Amygdala (tissue), 56 donors: ENCODE measurements around the gene CSNK2A3.

Source experiments
- DNase-seq, 56 donors: peaks; one replicate each; lab custom pipeline; 2025; lab: John Stamatoyannopoulos, UW

CSNK2A3 gene

DNA sequence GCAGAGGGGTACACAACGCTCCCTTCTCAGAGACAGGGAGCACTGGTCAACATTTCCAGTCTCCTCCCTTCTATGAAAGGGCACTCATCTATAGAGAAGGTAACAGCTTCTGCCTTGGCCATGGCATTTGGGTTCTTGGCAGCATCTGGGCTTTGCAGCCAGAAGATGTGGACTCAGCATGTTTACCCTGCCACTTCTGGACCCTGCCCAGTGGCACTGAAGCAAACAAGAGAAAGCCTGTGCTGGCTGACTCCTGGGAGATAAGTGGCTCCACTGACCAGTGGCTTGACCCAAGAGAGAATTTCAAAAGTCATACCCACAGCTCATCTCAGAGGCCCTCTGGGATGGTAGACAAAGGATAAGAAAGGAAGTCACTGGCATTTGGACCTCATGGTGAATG is 8.0 kb downstream of the CSNK2A3 start:
- no peak for DNase-seq

DNA sequence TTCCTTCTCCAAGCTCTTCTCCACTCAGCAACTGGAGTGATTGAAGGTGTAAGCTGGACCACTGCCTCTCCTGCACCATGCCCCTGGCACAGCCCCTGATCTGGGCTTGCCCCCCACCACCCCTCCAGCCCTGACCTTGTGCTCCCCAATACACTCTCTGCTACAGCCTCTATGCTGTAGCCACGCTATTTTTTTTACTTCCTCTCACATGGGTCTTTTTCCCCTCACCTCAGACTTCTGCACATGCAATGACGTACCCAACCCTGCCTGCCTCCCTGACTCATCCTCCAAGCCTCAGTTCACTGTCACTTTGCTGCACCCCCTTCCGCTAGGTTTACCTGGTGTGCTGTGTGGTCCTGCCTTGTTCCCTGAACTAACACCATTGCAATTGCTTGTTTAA is 9.0 kb downstream of the CSNK2A3 start:
- no peak for DNase-seq

DNA sequence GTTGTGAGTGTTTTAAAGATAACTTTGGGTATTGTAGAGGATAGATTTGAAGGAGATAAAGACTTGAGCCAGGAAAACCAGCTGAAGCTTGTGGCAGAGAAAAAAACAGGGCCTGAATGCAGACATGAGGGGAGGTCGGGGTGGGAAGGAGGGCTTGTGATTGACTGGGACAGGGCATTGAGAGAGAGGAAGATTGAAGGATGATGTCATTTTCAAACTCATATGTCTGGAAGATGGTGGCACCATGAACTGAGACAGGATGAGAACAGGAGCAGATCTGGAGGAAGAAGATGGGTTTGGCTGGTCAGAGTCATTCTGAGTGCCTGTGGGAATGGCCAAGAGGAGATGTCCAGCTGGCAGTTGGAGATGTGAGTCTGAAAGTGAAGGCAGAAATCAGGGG is 14.7 kb downstream of the CSNK2A3 start:
- no peak for DNase-seq

DNA sequence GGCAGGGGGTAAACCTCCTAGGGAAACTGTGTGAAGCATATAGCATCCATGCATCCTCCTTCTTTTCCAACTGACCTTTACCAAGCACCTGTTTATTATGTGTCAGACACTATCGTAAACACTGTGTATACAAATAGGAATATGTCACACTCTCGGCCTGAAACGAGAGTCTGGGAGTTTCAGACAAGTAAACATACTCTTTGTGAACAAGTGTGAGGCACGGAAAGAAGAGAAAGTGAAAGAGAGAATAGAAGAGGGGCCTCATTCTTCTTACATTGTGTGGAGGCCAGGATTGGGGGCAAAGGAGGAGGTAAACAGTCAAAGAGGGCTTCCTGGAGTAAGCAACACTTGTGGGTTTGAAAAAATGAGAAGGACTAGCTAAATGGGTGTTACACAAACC is 16.4 kb downstream of the CSNK2A3 start:
- DNase-seq: no peak

DNA sequence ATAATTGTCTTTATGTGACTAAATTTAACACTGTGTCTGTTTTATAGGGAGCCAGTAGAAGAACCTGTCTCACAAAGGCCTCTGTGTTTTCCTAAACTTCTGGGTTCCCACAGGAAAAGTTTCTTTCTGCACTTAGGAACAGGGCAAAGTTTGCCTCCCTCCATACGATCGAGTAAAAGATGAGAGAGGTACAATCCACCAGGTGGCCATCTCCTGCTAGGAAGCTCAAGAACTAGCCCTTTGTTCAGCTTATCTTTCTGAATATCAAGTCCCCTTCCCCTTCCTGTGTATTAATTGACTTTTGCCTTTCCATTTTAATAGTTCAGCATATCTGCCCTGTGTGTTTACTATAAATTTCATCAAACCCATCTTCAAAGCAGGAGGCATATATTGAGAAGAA is 18.0 kb downstream of the CSNK2A3 start:
- DNase-seq: no peak

DNA sequence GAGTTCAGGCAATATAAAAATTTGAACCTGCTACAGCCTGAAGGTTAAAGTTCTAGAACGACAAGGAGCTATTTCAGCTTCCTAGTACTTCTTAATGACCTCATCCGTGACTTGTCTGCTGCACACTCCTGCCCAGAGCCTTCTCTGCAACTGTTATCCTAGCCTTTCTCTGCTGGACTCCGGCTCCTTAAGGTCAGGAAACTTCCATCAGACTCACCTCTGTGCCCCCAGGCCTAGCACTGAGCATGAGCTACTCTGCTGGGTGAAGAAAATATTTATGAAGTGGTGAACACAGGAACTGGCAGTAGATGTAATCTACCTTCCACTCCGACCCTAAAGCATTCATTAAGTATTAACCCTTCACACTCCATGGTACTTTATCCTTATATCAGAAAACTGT is 18.4 kb downstream of the CSNK2A3 start:
- no peak for DNase-seq

DNA sequence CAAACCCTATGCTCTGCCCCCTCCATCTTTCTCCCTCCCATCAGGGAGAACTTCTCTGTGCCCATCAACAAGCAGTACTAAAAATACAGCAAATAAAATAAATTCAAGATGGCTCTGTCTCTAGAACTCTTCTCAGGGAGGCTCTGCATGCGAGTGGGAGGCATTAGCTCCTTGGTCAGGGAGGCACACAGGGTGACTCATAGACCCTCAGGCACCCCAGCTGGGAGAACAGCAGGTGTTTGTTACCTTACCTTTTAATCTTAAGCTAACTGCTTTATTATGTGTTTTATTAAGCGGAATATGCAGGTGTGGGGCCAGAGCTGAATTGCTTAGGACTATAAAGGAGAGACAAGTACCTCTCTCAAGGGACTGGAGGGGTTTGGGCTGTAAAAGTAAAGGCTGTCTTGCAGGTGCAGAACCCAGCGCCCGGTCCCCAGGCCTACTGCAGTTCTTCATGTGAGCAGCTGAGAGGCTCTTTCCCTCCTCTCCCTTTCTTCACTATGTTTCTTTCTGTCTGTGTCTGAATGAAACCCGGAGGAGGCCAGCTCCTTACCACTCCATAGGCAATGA is 20.8 kb downstream of the CSNK2A3 start:
- no peak for DNase-seq

DNA sequence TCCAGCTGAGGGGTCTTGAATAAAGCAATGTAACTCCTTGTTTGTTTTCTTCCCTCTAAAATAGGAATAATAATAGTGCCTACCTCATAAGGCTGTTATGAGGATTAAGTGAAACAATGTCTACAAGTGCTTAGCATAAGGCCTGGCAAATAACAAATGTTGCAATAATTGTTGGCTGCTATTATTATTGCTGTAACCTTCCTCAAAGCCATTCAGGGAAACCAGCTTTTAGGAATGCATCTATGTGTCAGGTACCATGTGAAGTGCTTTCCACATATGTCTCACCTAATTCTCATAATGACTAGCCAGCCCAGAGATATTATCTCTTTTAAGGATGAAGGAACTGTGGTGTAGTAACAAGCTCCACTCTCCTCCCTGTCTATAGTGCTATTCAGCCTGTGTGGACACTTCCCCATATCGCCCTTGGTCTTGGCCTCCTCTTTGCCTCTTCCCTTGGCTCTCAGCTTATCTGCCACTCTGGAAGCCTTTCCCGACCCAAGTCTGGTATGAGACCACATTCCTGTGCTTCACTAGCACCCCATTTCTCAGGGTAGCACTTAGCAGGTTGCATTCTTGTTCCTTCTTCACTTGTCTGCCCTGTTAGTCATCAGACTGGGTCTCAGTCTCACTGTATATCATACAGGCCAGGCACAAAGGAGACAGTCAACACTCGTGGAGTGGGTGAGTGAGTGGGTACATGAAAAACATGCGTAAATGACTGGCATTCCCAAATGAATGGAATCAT is 23.8 kb downstream of the CSNK2A3 start:
- DNase-seq: no peak

DNA sequence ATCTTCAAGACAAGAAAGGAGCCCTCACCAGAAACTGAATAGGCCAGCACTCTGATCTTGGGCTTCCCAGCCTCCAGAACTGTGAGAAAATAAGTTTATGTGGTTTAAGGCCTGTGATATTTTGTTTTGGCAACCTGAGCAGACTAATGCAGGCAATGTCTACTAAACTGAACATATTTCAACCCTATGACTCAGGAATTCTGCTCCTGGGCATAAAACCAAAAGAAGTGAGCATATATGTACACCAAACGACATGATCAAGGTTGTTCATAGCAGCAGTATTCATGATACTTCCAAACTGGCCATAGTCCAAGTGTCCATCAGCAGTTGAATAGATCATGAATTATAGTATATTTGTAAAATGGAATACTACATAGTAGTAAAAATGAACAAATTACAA is 29.0 kb downstream of the CSNK2A3 start:
- no peak for DNase-seq

DNA sequence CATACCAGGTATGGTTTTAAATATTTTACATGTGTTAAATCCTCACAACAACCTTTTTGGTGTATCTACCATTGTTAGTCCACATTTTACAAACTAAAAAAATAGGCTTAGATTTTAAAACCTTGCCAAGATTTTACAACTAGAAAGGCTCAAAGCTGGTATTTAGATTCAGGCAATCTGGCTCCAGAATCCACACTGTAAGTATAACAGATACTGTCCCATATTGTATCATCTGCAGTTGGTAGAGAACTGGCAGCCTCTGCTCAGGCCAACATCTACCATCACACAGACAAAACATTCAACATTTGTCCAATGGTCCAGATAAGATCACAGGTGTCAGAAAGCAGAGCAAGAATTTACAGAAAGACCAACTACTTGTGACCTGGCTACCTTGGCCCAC is 30.9 kb downstream of the CSNK2A3 start:
- no peak for DNase-seq

DNA sequence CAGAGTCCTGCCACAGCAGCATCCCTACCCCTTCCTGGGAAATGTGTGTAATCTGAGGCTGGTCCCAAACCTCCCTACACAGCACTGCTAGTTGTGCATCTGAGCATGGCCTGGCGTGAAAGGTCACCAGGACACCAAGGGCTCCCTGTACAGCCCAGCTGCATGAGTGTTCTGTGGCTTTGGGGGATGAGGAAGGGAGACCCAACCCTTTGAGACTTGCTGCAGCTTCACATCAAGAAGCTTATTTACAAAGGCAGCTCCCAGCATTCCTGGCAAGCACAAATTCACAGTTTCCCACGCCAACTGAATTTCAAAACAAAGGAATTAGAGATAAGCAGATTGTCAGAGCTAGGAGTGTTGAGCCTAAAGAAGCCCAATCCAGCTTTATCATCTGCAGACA is 32.2 kb downstream of the CSNK2A3 start:
- peak in 4 of 56 donors; percentile 8 to 36 (median 14) for DNase-seq

DNA sequence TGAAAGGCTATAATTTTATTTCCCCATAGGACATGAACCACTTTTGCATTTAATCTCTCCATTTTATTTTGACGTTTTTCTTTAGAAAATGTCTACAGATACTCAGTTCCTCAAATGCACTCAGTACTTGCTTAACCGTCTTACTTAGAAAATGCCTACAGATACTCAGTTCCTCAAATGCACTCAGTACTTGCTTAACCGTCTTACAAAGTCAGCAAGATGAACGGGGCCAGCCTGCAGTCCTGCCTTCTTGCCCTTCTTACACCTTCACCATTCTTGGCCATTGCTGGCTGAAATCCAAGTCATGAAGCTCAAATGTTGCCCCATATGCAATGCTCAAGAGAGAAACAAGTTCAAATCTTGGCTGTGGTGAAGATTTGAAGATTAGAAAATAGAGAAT is 34.1 kb downstream of the CSNK2A3 start:
- no peak for DNase-seq

DNA sequence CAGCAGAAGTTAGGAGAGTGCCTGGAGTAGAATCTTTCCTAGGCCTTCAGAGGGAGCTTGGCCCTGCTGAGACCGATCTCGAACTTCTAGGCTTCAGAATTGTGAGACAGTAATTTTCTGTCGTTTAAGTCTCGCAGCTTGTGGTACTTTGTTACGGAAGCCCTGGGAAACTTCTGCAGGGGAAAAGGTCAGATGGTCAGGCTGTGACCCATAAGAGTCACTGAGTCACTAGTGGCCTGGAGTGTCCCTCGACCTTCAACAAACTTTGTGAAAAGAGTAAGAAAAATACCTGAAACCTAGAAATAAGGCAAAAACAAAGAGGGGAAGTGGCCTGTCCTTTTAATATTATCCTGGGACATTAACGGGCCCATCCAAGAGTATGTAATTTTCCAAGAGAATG is 34.6 kb downstream of the CSNK2A3 start:
- no peak for DNase-seq

DNA sequence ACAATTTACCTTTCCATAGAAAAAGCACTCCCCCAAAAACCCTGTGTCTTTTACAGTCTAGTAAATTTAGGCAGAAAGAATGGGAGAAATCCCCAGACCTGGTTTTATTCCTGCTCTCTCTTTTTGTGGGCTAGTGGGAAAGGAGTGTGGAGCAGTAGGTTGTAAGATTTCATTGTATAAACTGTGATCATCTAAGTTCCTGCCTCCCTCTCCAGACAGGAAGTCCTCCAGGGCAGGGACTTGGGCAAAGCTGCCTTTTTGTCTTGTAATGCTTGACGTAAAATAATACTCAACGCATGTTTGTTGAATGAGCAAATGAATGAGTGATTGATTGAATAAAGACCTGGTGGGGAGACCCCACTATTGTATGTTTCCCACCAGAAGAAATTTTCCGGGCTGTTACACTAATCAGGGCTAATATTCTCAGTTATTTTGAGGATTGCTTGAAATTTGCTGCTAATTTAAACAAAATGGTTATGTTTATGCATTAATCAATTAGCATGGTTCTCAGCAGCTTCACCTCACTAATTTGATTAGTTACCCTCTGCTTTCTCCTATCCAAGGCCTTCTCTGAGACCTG is 36.3 kb downstream of the CSNK2A3 start:
- no peak for DNase-seq

DNA sequence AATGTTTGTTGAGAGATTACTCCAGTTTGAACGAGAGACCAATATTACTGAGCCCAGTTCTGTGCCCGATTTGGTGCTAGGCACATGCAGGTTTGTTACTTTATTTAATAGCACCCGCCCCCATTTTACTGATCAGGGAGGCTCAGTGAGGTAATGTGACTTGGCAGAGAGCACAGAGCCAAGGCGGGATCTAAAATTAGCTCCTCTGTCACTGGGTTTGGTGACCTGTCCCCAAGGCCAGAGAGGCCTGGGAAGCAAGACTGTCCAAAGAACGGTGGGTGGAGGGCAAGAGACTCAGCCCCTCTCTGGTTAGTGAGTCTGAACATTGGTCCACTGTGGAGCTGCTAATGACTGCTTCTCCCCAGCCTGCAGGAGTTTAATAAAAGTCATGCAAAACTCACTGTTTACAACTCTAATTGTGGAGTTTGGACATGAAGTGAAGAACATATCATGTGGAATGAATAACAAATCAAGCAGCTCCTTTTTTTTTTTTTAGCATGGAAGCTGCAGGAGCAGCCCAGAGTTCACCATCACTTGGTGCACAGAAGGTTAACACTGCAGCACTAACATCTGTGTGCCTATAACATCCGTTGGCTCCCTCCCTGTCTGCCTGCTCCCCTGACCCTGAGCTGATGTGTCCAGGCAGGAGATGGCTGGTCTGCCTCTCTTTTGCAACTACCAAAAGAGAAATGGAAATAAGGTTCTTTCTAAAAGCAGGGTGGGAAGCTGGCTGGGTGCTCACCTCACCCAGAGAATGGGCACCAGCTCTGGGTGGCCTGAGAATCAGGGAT is 39.0 kb downstream of the CSNK2A3 start:
- DNase-seq: peak in 1 of 56 donors; percentile 21

DNA sequence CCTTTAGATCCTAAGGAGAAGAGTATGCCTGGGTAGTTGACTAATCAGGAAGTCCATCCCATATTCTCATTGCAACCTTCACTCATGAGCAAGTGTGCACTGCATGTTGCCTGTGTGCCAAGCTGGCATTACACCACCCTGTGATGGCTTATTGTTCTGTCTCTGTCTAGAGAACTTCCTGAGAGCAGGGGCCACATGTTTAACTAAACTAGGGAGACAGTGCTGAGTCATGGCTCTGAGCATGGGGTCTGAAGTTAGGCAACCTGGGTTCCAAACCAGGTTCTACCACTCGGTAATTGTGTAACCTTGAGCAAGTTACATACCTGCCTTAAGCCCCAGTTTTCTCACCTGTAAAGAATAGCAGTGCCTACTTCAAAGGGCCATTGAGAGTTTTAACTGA is 39.6 kb downstream of the CSNK2A3 start:
- no peak for DNase-seq

DNA sequence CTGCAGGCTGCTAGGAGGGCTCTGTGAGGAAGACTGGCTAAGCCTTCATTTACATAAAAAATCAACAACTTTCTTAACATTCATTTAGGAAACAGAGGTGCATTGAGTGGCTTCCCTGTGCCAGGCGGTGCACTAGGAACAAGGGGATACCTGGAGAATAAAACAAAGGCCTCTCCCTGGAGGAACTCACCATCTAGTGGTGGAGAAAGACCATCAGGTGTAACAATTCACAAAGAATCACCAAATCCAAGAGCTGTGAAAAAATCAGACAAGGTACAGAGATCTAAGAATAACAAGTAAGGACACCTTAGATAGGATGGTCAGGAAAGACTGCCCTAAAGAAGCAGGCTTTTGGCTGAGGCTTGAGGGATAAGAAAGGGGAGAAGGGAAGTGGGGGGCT is 40.3 kb downstream of the CSNK2A3 start:
- no peak for DNase-seq

DNA sequence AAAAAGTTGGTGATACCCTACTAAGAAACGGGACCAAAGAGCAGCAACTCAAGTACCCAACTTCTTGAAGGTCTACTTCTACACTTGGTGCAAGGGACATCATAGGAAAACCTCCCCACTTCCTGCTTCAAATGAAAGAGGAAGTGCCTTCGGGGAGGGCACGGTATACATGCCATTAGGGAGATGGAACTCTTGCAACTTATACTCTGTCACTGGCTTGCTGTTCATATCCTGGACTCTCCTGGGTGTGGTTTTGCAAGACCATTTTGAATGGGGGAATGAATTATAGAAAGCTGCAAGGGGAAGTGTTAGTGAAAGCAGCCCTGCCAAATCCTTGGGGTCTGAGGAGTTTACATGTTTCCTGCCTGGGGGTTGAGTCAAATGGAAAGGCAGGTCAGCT is 41.9 kb downstream of the CSNK2A3 start:
- no peak for DNase-seq

DNA sequence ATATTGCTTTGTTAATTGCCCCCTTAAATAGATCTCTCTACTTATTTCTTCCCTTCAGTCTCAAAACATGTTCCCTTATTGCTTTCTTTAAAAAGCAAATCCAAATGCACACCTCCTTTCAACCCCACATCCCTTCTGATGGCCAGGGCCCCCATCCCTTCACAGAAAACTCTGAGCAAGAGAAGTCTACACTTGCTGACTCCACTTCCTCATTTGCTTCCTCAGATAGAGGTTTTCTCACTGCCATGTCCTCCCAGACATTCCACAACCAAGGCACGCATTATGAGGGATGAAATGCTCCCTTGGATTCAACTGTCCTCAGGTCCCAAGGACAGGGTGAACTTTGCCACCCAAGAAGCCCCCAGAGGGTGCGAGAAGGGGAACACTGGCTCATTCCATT is 43.1 kb downstream of the CSNK2A3 start:
- DNase-seq: no peak

DNA sequence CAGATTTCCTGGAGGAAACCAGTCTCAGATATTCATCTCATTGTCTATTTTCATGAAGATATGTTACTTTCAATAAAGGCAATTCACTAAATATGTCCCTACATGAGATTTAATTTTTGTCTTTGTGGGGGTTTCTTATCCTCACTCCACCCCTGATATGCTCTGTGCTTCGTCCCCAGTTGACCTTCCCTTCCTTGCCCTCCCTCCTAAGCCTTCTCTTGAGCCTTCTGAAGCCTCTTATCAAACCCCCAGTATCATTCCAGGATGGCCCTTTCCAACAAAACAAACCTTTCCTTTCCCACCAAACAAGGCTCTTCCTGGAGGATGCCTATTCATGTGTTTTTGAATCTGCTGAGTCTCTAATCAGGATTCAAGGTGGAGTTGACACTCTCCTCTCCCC is 44.8 kb downstream of the CSNK2A3 start:
- DNase-seq: no peak

DNA sequence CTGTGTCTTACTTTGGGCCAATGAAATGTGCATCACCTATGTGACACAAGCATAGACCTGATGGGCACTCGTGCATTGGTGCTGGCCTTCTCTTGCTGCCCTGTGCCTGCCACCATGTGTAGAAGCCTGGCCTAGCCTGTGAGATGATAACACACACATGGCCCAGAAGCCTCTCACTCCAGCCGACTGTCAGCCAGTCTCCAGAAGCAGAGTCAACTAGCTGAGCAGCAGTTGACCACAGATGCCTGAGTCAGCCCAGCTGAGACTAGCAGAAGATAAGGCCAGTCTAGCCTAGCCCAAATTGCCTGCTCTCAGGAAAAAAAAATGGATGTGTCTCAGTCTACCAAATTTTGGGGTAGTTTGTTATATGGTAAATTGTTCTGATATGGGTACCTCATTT is 46.2 kb downstream of the CSNK2A3 start:
- DNase-seq: no peak

DNA sequence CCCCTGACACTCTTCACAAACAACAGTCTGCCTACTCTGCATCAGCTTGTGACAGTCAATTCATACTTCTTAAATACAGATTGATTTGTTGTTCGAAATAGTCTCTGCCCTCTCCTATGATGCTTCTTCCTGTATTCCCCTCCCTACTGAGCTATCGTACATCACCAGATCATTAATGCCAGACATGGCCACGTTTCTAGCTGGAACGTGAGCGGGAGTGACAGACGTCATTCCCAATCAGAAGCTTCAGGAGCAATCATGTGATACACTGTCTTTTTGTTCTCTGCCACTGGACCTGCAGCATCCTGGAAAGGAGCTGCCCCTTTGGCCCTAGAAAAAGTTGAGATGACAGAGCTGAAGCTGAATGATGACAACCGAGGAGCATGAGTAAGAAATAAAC is 48.5 kb downstream of the CSNK2A3 start:
- DNase-seq: no peak
